ENCODE results near the gene BBS9.
"Not testable (repeated sequence)": the region's sequence is repeated elsewhere in the genome, so short reads cannot be mapped to it uniquely, and the experiment has no call there.

Gene BBS9

DNA sequence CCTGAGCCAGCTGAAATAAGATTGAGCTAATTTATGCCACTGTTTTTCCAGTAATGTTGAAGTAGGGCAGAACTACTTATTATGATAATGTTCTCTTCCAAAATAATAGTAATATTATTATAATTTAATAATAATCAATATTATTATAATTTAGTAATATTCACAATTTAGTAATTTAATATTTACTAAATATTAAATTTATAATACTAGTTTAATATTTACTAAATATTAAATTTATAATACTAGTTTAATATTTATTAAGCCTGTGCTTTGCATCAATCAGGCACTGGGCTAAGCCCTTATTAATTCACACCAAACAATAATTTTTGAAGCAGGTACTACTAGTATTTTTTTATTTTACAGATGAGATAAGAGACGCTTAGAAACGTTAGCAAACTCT lies 170.1 kb downstream of the BBS9 start:
- Histone ChIP-seq H3K14ac (ENCODE audit: low read length in 2 of 2) (no peak overlapping the region), H3K79me1 (replicated peaks; ENCODE audit: low read length, poor library complexity, severe bottlenecking) (peaks cover 2% of the 10 kb centered on the region), H3K36me3 (ENCODE audit: control insufficient read depth in 1 of 2, insufficient read depth in 2 of 2, low read depth in 1 of 2, low read length in 2 of 2) (peaks cover 0 to 4% of the 10 kb centered on the region in 2 experiments), H3K23ac (ENCODE audit: low read length in 2 of 2) (no peak overlapping the region), H4K91ac (ENCODE audit: low read length) (no peak overlapping the region), H3K4me3 (ENCODE audit: insufficient read depth in 1 of 2, low read depth in 1 of 2, low read length in 2 of 2) (peak overlapping the region in 1 of 2 experiments; percentile 9), H3K27me3 (ENCODE audit: control insufficient read depth in 1 of 2, insufficient read depth in 1 of 2, low read length in 2 of 2) (no peaks in the 10 kb centered on the region), H2AK5ac (ENCODE audit: low read length, severe bottlenecking) (no peak overlapping the region), H3K27ac (ENCODE audit: low read length, poor library complexity, severe bottlenecking) (no peak overlapping the region), H2BK12ac (ENCODE audit: low read length in 2 of 2) (no peak overlapping the region), H3K4me1 (ENCODE audit: control insufficient read depth, insufficient read depth, low read depth, low read length) (no peaks in the 10 kb centered on the region), H2BK120ac (ENCODE audit: low read depth, low read length) (no peak overlapping the region), H3K9me3 (ENCODE audit: control insufficient read depth, low read length) (peaks cover 46% of the 10 kb centered on the region), H3K9ac (ENCODE audit: low read length) (no peak overlapping the region), H3K4ac (ENCODE audit: low read depth in 1 of 2, low read length in 2 of 2) (no peak overlapping the region), H3K4me2 (ENCODE audit: low read length, poor library complexity, severe bottlenecking) (no peak overlapping the region), H2BK15ac (ENCODE audit: low read depth, poor library complexity, severe bottlenecking) (no peak overlapping the region), H3K18ac (ENCODE audit: low read depth in 1 of 2, low read length in 2 of 2) (no peak overlapping the region), H2BK5ac (ENCODE audit: low read depth, low read length, poor library complexity, severe bottlenecking) (no peak overlapping the region), H2AFZ (ENCODE audit: low read depth, low read length) (no peak overlapping the region), H4K8ac (ENCODE audit: low read length) (no peak overlapping the region)
- no peak for DNase-seq
- WGBS, result 80% methylated on average over 2 of the region's 2 CpGs

DNA sequence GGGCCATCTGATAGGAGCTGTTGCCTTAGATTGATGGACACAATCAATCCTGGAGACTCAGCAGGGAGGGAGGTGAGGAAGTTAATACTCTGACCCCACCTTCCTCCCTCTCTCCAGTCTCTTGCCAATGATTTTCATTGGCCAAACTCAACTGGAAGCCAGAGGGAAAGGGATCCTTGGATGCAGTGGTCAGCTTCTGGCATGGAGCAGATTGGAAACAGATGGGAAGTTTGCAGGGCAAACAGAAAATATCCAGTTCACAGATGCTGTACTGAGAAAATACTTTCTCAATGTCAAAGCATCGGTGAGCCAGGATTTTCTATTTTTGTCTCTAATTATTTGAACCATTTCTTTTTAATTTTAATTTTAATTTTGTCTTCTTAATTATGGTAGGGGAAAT lies 170.8 kb downstream of the BBS9 start:
- H3K9ac ChIP-seq (ENCODE audit: low read length), result no peak overlapping the region
- no peak overlapping the region for H2BK15ac ChIP-seq (ENCODE audit: low read depth, poor library complexity, severe bottlenecking)
- H3K36me3 ChIP-seq (ENCODE audit: control insufficient read depth in 1 of 2, insufficient read depth in 2 of 2, low read depth in 1 of 2, low read length in 2 of 2), result peaks cover 0 to 5% of the 10 kb centered on the region in 2 experiments
- H4K91ac ChIP-seq (ENCODE audit: low read length), result no peak overlapping the region
- H3K4ac ChIP-seq (ENCODE audit: low read depth in 1 of 2, low read length in 2 of 2), result no peak overlapping the region
- H3K9me3 ChIP-seq (ENCODE audit: control insufficient read depth, low read length), result peaks cover 46% of the 10 kb centered on the region
- no peak overlapping the region for H3K18ac ChIP-seq (ENCODE audit: low read depth in 1 of 2, low read length in 2 of 2)
- no peak for DNase-seq
- no peak overlapping the region for H3K23ac ChIP-seq (ENCODE audit: low read length in 2 of 2)
- H3K14ac ChIP-seq (ENCODE audit: low read length in 2 of 2), result no peak overlapping the region
- H3K27me3 ChIP-seq (ENCODE audit: control insufficient read depth in 1 of 2, insufficient read depth in 1 of 2, low read length in 2 of 2), result no peaks in the 10 kb centered on the region
- no peak overlapping the region for H2AFZ ChIP-seq (ENCODE audit: low read depth, low read length)
- no peak overlapping the region for H2BK5ac ChIP-seq (ENCODE audit: low read depth, low read length, poor library complexity, severe bottlenecking)
- peak overlapping the region in 1 of 2 experiments; percentile 9 for H3K4me3 ChIP-seq (ENCODE audit: insufficient read depth in 1 of 2, low read depth in 1 of 2, low read length in 2 of 2)
- no peak overlapping the region for H3K27ac ChIP-seq (ENCODE audit: low read length, poor library complexity, severe bottlenecking)
- H2BK120ac ChIP-seq (ENCODE audit: low read depth, low read length), result no peak overlapping the region
- peaks cover 2% of the 10 kb centered on the region for H3K79me1 ChIP-seq (replicated peaks; ENCODE audit: low read length, poor library complexity, severe bottlenecking)
- no peak overlapping the region for H2BK12ac ChIP-seq (ENCODE audit: low read length in 2 of 2)
- H3K4me1 ChIP-seq (ENCODE audit: control insufficient read depth, insufficient read depth, low read depth, low read length), result no peaks in the 10 kb centered on the region
- no peak overlapping the region for H3K4me2 ChIP-seq (ENCODE audit: low read length, poor library complexity, severe bottlenecking)
- no peak overlapping the region for H4K8ac ChIP-seq (ENCODE audit: low read length)
- no CpG with 5 or more reads among the region's 1 CpG for WGBS
- no peak overlapping the region for H2AK5ac ChIP-seq (ENCODE audit: low read length, severe bottlenecking)

DNA sequence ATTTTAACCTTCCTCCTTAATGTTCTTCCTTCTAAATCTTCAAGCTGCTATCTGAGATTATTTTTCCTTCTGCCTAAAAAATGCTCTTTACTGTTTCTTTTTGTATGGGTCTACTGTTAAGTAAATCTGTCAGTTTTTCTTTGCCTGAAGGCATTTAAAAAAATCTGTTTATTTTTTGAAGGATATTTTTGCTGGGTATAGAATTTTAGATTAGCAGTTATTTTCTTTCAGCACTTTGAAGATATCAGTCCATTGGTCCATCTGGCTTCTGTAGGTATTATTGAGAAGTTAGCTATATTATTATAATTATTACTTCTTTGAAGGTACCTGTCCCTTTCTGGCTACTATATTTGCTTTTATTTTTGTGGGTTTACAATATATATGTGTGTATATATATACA lies 171.4 kb downstream of the BBS9 start:
- H3K23ac ChIP-seq (ENCODE audit: low read length in 2 of 2), result no peak overlapping the region
- no peak overlapping the region for H2BK15ac ChIP-seq (ENCODE audit: low read depth, poor library complexity, severe bottlenecking)
- H3K14ac ChIP-seq (ENCODE audit: low read length in 2 of 2), result no peak overlapping the region
- H2AFZ ChIP-seq (ENCODE audit: low read depth, low read length), result no peak overlapping the region
- H2AK5ac ChIP-seq (ENCODE audit: low read length, severe bottlenecking), result no peak overlapping the region
- no peak overlapping the region for H2BK120ac ChIP-seq (ENCODE audit: low read depth, low read length)
- H3K27me3 ChIP-seq (ENCODE audit: control insufficient read depth in 1 of 2, insufficient read depth in 1 of 2, low read length in 2 of 2), result no peaks in the 10 kb centered on the region
- H3K4me2 ChIP-seq (ENCODE audit: low read length, poor library complexity, severe bottlenecking), result no peak overlapping the region
- peaks cover 2% of the 10 kb centered on the region for H3K79me1 ChIP-seq (replicated peaks; ENCODE audit: low read length, poor library complexity, severe bottlenecking)
- no peaks in the 10 kb centered on the region for H3K4me1 ChIP-seq (ENCODE audit: control insufficient read depth, insufficient read depth, low read depth, low read length)
- H3K27ac ChIP-seq (ENCODE audit: low read length, poor library complexity, severe bottlenecking), result no peak overlapping the region
- H3K36me3 ChIP-seq (ENCODE audit: control insufficient read depth in 1 of 2, insufficient read depth in 2 of 2, low read depth in 1 of 2, low read length in 2 of 2), result peaks cover 0 to 5% of the 10 kb centered on the region in 2 experiments
- no peak overlapping the region for H4K91ac ChIP-seq (ENCODE audit: low read length)
- H4K8ac ChIP-seq (ENCODE audit: low read length), result no peak overlapping the region
- H3K9me3 ChIP-seq (ENCODE audit: control insufficient read depth, low read length), result peaks cover 46% of the 10 kb centered on the region
- no peak overlapping the region for H3K4me3 ChIP-seq (ENCODE audit: insufficient read depth in 1 of 2, low read depth in 1 of 2, low read length in 2 of 2)
- DNase-seq, result no peak
- H2BK5ac ChIP-seq (ENCODE audit: low read depth, low read length, poor library complexity, severe bottlenecking), result no peak overlapping the region
- H3K9ac ChIP-seq (ENCODE audit: low read length), result no peak overlapping the region
- no peak overlapping the region for H2BK12ac ChIP-seq (ENCODE audit: low read length in 2 of 2)
- no peak overlapping the region for H3K18ac ChIP-seq (ENCODE audit: low read depth in 1 of 2, low read length in 2 of 2)
- no peak overlapping the region for H3K4ac ChIP-seq (ENCODE audit: low read depth in 1 of 2, low read length in 2 of 2)

DNA sequence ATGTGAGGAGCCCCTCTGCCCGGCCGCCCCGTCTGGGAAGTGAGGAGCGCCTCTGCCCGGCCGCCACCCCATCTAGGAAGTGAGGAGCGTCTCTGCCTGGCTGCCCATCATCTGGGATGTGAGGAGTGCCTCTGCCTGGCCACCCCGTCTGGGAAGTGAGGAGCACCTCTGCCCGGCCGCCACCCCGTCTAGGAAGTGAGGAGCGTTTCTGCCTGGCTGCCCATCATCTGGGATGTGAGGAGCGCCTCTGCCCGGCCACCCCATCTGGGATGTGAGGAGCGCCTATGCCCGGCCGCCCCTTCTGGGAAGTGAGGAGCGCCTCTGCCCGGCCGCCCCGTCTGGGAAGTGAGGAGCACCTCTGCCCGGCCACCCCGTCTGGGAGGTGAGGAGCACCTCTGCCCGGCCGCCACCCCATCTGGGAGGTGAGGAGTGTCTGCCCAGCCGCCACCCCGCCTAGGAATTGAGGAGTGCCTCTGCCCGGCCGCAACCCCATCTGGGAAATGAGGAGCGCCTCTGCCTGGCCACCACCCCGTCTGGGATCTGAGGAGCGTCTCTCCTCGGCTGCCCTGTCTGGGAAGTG lies 174.7 kb downstream of the BBS9 start:
- peaks cover 36% of the 10 kb centered on the region for H3K9me3 ChIP-seq (ENCODE audit: control insufficient read depth, low read length)
- H2BK5ac ChIP-seq (ENCODE audit: low read depth, low read length, poor library complexity, severe bottlenecking); H3K79me1 ChIP-seq (replicated peaks; ENCODE audit: low read length, poor library complexity, severe bottlenecking); H4K91ac ChIP-seq (ENCODE audit: low read length); H2BK15ac ChIP-seq (ENCODE audit: low read depth, poor library complexity, severe bottlenecking); H3K23ac ChIP-seq (ENCODE audit: low read length in 2 of 2); H3K9ac ChIP-seq (ENCODE audit: low read length); H3K4me2 ChIP-seq (ENCODE audit: low read length, poor library complexity, severe bottlenecking); H3K4me1 ChIP-seq (ENCODE audit: control insufficient read depth, insufficient read depth, low read depth, low read length); H3K4ac ChIP-seq (ENCODE audit: low read depth in 1 of 2, low read length in 2 of 2); H3K27me3 ChIP-seq (ENCODE audit: control insufficient read depth in 1 of 2, insufficient read depth in 1 of 2, low read length in 2 of 2); H2BK12ac ChIP-seq (ENCODE audit: low read length in 2 of 2); H2AFZ ChIP-seq (ENCODE audit: low read depth, low read length); H3K18ac ChIP-seq (ENCODE audit: low read depth in 1 of 2, low read length in 2 of 2); H3K4me3 ChIP-seq (ENCODE audit: insufficient read depth in 1 of 2, low read depth in 1 of 2, low read length in 2 of 2); H3K14ac ChIP-seq (ENCODE audit: low read length in 2 of 2); H3K27ac ChIP-seq (ENCODE audit: low read length, poor library complexity, severe bottlenecking); H2AK5ac ChIP-seq (ENCODE audit: low read length, severe bottlenecking); H4K8ac ChIP-seq (ENCODE audit: low read length); H3K36me3 ChIP-seq (ENCODE audit: control insufficient read depth in 1 of 2, insufficient read depth in 2 of 2, low read depth in 1 of 2, low read length in 2 of 2); DNase-seq; H2BK120ac ChIP-seq (ENCODE audit: low read depth, low read length): not testable (repeated sequence)
- 93% methylated on average over 33 of the region's 33 CpGs for WGBS
